HepG2 (cell line): Measurements from ENCODE around the gene GPC6. TPM values are rescaled to one million over a fixed set of nuclear protein-coding genes. Genes with fewer than 3 reads are reported as not detected.

ENCODE experiments used
- ATAC-seq: fragments of 200-7000 bp; cut with Tn5 transposase; 3 replicates; pipeline ENCODE4 v1.9.1; 2020; ENCODE audit warnings: mild to moderate bottlenecking, moderate library complexity
- BruUV-seq: library from RNA; stranded (reverse); fragments of 400-500 nt; replicated peaks from 2 replicates; lab custom pipeline; 2021; lab: Mats Ljungman, UMichigan
- CTCF ChIA-PET: fragments of 300-600 bp; formaldehyde crosslinking; extraction: SDS; loops from one replicate; lab custom pipeline; 2021; ENCODE audit warnings: low total read pairs, inconsistent platforms, low intra/inter-chr PET ratio; lab: Yijun Ruan, JAX
- POLR2A ChIA-PET: fragments of 350-600 bp; sonication (Branson Sonifier 250); formaldehyde crosslinking; loops from one replicate; lab custom pipeline; 2020; ENCODE audit warnings: antibody characterized with exemption, inconsistent platforms; lab: Yijun Ruan, JAX
- DNase-seq: peaks from one replicate; pipeline ENCODE4 v3.0.0-alpha.2; 2015; ENCODE audit warnings: low spot score
- FAIRE-seq: peaks from 3 replicates; lab custom pipeline; 2011; peaks lifted over from hg19 to GRCh38; lab: Jason Lieb, UNC
- H2AFZ ChIP-seq: one replicate; pipeline ENCODE4 v1.6.1; 2011; ENCODE audit warnings: low read length, inconsistent platforms
- H3K27ac ChIP-seq: fragments of 300-600 bp; 3 replicates; pipeline ENCODE4 v1.8.0; 2011; ENCODE audit warnings: mixed run types, mild to moderate bottlenecking, mixed read lengths, low read length, inconsistent platforms; ENCODE audit not compliant: insufficient read depth; ENCODE audit errors: extremely low read length
- H3K27me3 ChIP-seq, 2 experiments: fragments of 200-600 bp in 1 of 2; 2 replicates in 1 of 2; 3 replicates in 1 of 2; pipeline versions ENCODE4 v1.6.0 to v1.8.0; 2011; ENCODE audit warnings: low read length in 2 of 2, mild to moderate bottlenecking in 2 of 2, moderate library complexity in 2 of 2, inconsistent platforms in 1 of 2; ENCODE audit not compliant: insufficient read depth in 2 of 2, control insufficient read depth in 1 of 2
- H3K36me3 ChIP-seq, 2 experiments: fragments of 200-600 bp in 1 of 2; replicated peaks in 1 of 2; 2 replicates in 1 of 2; 3 replicates in 1 of 2; pipeline versions ENCODE4 v1.5.1 to v1.8.0; 2011; ENCODE audit warnings: low read length in 2 of 2, inconsistent platforms in 1 of 2; ENCODE audit not compliant: insufficient read depth in 2 of 2, control insufficient read depth in 1 of 2
- H3K4me1 ChIP-seq: 2 replicates; pipeline ENCODE4 v1.5.1; 2012; ENCODE audit warnings: low read length, inconsistent platforms; ENCODE audit not compliant: insufficient read depth
- H3K4me2 ChIP-seq: 2 replicates; pipeline ENCODE4 v1.6.0; 2011; ENCODE audit warnings: low read depth, low read length, inconsistent platforms
- H3K4me3 ChIP-seq, 3 experiments: fragments of 200-600 bp in 1 of 3; sonication (generic), shearing (Covaris generic) in 1 of 3; replicated peaks in 1 of 3; 2 replicates each; pipeline ENCODE4 v1.5.1; 2011 to 2016; ENCODE audit warnings: low read length in 3 of 3, inconsistent platforms in 2 of 3, low read depth in 2 of 3, mild to moderate bottlenecking in 2 of 3, control low read depth in 1 of 3, mixed read lengths in 1 of 3; ENCODE audit not compliant: insufficient read depth in 1 of 3
- H3K79me2 ChIP-seq: one replicate; pipeline ENCODE4 v1.6.1; 2011; ENCODE audit warnings: low read length, inconsistent platforms; ENCODE audit not compliant: insufficient read depth
- H3K9ac ChIP-seq: 2 replicates; pipeline ENCODE4 v1.6.0; 2011; ENCODE audit warnings: mild to moderate bottlenecking, low read depth, low read length, inconsistent platforms; ENCODE audit not compliant: insufficient read depth
- H3K9me3 ChIP-seq: 2 replicates; pipeline ENCODE4 v1.5.1; 2012; ENCODE audit warnings: mild to moderate bottlenecking, low read length
- H4K20me1 ChIP-seq: 2 replicates; pipeline ENCODE4 v1.6.0; 2011; ENCODE audit warnings: inconsistent platforms, mild to moderate bottlenecking, low read length, moderate library complexity; ENCODE audit not compliant: insufficient read depth
- MEF2D ChIP-seq: sonication (generic); formaldehyde crosslinking; IDR thresholded peaks from 2 replicates; pipeline ENCODE4 v1.5.1; 2020; ENCODE audit warnings: mild to moderate bottlenecking, missing genetic modification reagents
- NFIC ChIP-seq: IDR thresholded peaks from 2 replicates; pipeline ENCODE4 v1.6.1; 2012; ENCODE audit warnings: mild to moderate bottlenecking, low read length, inconsistent platforms
- ZFAT ChIP-seq: sonication (generic); formaldehyde crosslinking; conservative IDR thresholded peaks from 2 replicates; pipeline ENCODE4 v1.8.1; 2023; ENCODE audit warnings: missing genetic modification reagents, inconsistent platforms
- WGBS: methylation state at CpG from one replicate; pipeline ENCODE4 v1.1.6; 2017; ENCODE audit warnings: low lambda C conversion rate; 5-methylcytosine and 5-hydroxymethylcytosine counted together
- in situ Hi-C: cut with HindIII; loops from 2 replicates; pipeline ENCODE4 v1.10.0; 2017; ENCODE audit warnings: low pct_unique_long_range_greater_than_20kb; ENCODE audit not compliant: extremely low pct_ligation_motif_present
- intact Hi-C: fragments of 100-400 bp; cut with micrococcal nuclease; formaldehyde crosslinking; loops from one replicate; pipeline ENCODE4 v1.10.0; 2022; ENCODE audit not compliant: unreplicated experiment
- polyA plus RNA-seq, 8 experiments: library from polyadenylated mRNA; depleted of rRNA in 3 of 8; stranded (reverse) in 7 of 8; unstranded in 1 of 8; fragments of >200 nt; fragmentation: Illumina TruSeq in 4 of 8; extraction: Trizol in 4 of 8; gene quantifications; 2 replicates each; pipeline versions ENCODE4 v1.2.1 to v1.2.3, GENCODE V29; 2011 to 2016; ENCODE audit warnings: low read depth in 4 of 8, missing spikeins in 1 of 8, mixed read lengths in 1 of 8; ENCODE audit not compliant: insufficient read depth in 1 of 8
- total RNA-seq, 5 experiments: library from RNA; depleted of rRNA; stranded (reverse); fragments of >200 nt; fragmentation: Illumina TruSeq; extraction: Trizol; gene quantifications; 2 replicates each; pipeline ENCODE4 v1.2.3, GENCODE V29; 2016; ENCODE audit warnings: low read depth in 1 of 5
- TF ChIP-seq, protein P1 (sequence below): sonication (generic); formaldehyde crosslinking; IDR thresholded peaks from 2 replicates; pipeline ENCODE4 v1.4.0; 2020; ENCODE audit warnings: missing genetic modification reagents
- TF ChIP-seq, protein P2 (sequence below): IDR thresholded peaks from 2 replicates; pipeline ENCODE4 v1.6.1; 2016; ENCODE audit warnings: missing compliant biosample characterization, missing genetic modification reagents, borderline replicate concordance
- TF ChIP-seq, protein P3 (sequence below): sonication (generic); formaldehyde crosslinking; IDR thresholded peaks from 2 replicates; pipeline ENCODE4 v1.4.0; 2020; ENCODE audit warnings: low read depth, mild to moderate bottlenecking, missing genetic modification reagents

GPC6 gene
- total and polyA plus RNA-seq, 2 of the 13 experiments (the other 11 are each of a cell fraction or from before 2014, with no cell fraction given), result 24.5 to 33.9 TPM

DNA sequence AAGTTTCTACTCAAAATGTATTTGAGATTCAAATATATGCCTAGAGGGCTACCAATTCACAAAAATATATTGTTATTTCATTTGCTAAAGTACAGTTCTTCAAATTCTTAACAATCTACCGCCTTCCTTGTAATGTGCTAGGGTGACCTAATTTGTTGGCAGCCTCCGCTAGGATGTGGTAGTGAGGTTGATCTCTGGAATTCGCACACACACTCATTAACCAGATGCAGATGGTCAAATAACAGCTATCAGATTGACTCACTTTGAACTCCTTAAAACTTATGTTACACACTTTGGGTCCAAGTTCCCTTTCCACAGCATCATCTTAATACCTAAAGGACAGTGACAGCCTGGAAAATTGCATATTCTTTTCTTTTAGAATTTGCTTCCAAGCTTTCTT, 885.6 kb downstream of the GPC6 start (continued):
- TF ChIP-seq, protein P1, sequence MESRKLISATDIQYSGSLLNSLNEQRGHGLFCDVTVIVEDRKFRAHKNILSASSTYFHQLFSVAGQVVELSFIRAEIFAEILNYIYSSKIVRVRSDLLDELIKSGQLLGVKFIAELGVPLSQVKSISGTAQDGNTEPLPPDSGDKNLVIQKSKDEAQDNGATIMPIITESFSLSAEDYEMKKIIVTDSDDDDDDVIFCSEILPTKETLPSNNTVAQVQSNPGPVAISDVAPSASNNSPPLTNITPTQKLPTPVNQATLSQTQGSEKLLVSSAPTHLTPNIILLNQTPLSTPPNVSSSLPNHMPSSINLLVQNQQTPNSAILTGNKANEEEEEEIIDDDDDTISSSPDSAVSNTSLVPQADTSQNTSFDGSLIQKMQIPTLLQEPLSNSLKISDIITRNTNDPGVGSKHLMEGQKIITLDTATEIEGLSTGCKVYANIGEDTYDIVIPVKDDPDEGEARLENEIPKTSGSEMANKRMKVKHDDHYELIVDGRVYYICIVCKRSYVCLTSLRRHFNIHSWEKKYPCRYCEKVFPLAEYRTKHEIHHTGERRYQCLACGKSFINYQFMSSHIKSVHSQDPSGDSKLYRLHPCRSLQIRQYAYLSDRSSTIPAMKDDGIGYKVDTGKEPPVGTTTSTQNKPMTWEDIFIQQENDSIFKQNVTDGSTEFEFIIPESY (CRISPR knock-in tag), result peak; percentile 80

DNA sequence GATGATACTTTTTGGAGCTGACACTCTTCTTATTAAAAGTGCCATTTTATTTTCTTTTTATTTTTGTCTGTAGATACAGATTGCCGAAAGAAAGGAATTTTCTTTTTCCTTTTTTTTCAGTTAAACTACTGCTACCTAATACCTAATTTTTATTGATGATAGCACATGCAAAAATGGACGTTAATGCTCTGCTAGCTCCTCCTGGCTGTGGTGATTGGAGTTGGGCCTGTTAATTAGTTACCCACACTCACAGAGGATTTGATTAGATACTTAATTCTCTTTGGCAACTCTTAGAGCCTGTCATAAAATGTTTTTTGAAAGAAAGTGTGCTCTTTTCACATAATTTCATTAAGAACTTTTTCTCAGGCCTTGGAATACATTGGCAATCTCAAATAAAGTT, 886.1 kb downstream of the GPC6 start:
- Histone ChIP-seq H3K27ac (no peak overlapping the region), H3K9me3 (no peaks in the 10 kb centered on the region), H3K4me2 (no peak overlapping the region), H3K9ac (no peak overlapping the region), H4K20me1 (no peaks in the 10 kb centered on the region), H3K36me3 (no peaks in the 10 kb centered on the region), H3K4me1 (peaks cover 10% of the 10 kb centered on the region), H3K27me3 (no peaks in the 10 kb centered on the region), H3K4me3 (no peak overlapping the region), H3K79me2 (no peaks in the 10 kb centered on the region), H2AFZ (no peak overlapping the region)
- TF ChIP-seq, protein P2, sequence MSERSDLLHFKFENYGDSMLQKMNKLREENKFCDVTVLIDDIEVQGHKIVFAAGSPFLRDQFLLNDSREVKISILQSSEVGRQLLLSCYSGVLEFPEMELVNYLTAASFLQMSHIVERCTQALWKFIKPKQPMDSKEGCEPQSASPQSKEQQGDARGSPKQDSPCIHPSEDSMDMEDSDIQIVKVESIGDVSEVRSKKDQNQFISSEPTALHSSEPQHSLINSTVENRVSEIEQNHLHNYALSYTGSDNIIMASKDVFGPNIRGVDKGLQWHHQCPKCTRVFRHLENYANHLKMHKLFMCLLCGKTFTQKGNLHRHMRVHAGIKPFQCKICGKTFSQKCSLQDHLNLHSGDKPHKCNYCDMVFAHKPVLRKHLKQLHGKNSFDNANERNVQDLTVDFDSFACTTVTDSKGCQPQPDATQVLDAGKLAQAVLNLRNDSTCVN (CRISPR knock-in tag), result no peak
- TF ChIP-seq, protein P3, sequence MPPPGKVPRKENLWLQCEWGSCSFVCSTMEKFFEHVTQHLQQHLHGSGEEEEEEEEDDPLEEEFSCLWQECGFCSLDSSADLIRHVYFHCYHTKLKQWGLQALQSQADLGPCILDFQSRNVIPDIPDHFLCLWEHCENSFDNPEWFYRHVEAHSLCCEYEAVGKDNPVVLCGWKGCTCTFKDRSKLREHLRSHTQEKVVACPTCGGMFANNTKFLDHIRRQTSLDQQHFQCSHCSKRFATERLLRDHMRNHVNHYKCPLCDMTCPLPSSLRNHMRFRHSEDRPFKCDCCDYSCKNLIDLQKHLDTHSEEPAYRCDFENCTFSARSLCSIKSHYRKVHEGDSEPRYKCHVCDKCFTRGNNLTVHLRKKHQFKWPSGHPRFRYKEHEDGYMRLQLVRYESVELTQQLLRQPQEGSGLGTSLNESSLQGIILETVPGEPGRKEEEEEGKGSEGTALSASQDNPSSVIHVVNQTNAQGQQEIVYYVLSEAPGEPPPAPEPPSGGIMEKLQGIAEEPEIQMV, result no peak
- no peak for TF ChIP-seq NFIC
- no peak for TF ChIP-seq MEF2D (CRISPR knock-in tag)
- no peak for TF ChIP-seq ZFAT
- POLR2A ChIA-PET, result no interaction called here
- 95% methylated on average over 2 of the region's 2 CpGs for WGBS
- ATAC-seq (no peak), DNase-seq (no peak), FAIRE-seq (no peak)
- CTCF ChIA-PET, result no interaction called here
- in situ Hi-C loops (no loop called here), intact Hi-C loops (loop anchor here (10.0 kb wide), 2 partner anchors 182 to 888 kb away; partner anchors contain the start of gene GPC6)
- no TSS peak for BruUV-seq
